ENCODE data around the gene CLSTN2. TPM values are rescaled to one million over a fixed set of nuclear protein-coding genes. Genes with fewer than 3 reads are reported as not detected.

CLSTN2 gene
- total and polyA plus RNA-seq, 4 donors = 0.09 to 2.2 (median 0.55) TPM

DNA sequence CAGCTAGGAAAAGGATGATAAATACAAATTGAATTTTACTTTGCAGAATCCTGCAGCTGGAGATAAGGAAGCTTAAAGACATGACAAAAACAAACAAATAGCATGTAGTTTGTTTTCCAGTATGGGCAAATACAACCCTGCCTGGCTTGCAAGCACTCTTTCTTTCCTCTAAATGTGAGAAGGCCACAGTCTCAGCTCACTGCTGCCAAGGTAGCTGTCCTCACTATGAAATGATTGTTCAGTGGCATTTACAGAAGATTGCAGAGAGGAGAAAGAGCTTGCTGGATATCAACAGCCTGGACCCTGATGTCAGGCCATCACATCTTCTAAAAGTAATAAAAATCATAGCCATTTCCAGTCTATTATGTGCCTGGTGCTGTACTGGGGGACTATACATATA, 262.0 kb downstream of the CLSTN2 start:
- H3K4me3 ChIP-seq (ENCODE audit: low read depth in 1 of 3, low read length in 3 of 3) = no peak overlapping the region
- H3K4me1 ChIP-seq (ENCODE audit: control insufficient read depth in 4 of 4, insufficient read depth in 4 of 4, low read length in 3 of 4) = no peaks in the 10 kb centered on the region
- TF ChIP-seq HNF4A (conservative IDR thresholded peaks at IDR 0.05) = no peak
- TF ChIP-seq GABPA (IDR thresholded peaks at IDR 0.05 in 1 of 2, conservative IDR thresholded peaks at IDR 0.05 in 1 of 2) = no peak
- TF ChIP-seq, protein P1, sequence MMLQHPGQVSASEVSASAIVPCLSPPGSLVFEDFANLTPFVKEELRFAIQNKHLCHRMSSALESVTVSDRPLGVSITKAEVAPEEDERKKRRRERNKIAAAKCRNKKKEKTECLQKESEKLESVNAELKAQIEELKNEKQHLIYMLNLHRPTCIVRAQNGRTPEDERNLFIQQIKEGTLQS (IDR thresholded peaks at IDR 0.05) = no peak
- no peak for TF ChIP-seq RXRA (IDR thresholded peaks at IDR 0.05)
- no peak for TF ChIP-seq HNF4G (IDR thresholded peaks at IDR 0.05)
- no peak for TF ChIP-seq TAF1 (conservative IDR thresholded peaks at IDR 0.05)
- TF ChIP-seq FOXA2 (IDR thresholded peaks at IDR 0.05) = no peak
- TF ChIP-seq JUND (IDR thresholded peaks at IDR 0.05) = no peak
- TF ChIP-seq SP1 (IDR thresholded peaks at IDR 0.05) = no peak
- TF ChIP-seq, protein P2, sequence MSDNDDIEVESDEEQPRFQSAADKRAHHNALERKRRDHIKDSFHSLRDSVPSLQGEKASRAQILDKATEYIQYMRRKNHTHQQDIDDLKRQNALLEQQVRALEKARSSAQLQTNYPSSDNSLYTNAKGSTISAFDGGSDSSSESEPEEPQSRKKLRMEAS (IDR thresholded peaks at IDR 0.05) = no peak
- no peak for TF ChIP-seq RAD21 (IDR thresholded peaks at IDR 0.05)
- TF ChIP-seq FOXA1 (IDR thresholded peaks at IDR 0.05) = no peak
- TF ChIP-seq, protein P3, sequence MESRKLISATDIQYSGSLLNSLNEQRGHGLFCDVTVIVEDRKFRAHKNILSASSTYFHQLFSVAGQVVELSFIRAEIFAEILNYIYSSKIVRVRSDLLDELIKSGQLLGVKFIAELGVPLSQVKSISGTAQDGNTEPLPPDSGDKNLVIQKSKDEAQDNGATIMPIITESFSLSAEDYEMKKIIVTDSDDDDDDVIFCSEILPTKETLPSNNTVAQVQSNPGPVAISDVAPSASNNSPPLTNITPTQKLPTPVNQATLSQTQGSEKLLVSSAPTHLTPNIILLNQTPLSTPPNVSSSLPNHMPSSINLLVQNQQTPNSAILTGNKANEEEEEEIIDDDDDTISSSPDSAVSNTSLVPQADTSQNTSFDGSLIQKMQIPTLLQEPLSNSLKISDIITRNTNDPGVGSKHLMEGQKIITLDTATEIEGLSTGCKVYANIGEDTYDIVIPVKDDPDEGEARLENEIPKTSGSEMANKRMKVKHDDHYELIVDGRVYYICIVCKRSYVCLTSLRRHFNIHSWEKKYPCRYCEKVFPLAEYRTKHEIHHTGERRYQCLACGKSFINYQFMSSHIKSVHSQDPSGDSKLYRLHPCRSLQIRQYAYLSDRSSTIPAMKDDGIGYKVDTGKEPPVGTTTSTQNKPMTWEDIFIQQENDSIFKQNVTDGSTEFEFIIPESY (IDR thresholded peaks at IDR 0.05) = no peak
- TF ChIP-seq YY1 (IDR thresholded peaks at IDR 0.05) = no peak
- TF ChIP-seq, protein P4, sequence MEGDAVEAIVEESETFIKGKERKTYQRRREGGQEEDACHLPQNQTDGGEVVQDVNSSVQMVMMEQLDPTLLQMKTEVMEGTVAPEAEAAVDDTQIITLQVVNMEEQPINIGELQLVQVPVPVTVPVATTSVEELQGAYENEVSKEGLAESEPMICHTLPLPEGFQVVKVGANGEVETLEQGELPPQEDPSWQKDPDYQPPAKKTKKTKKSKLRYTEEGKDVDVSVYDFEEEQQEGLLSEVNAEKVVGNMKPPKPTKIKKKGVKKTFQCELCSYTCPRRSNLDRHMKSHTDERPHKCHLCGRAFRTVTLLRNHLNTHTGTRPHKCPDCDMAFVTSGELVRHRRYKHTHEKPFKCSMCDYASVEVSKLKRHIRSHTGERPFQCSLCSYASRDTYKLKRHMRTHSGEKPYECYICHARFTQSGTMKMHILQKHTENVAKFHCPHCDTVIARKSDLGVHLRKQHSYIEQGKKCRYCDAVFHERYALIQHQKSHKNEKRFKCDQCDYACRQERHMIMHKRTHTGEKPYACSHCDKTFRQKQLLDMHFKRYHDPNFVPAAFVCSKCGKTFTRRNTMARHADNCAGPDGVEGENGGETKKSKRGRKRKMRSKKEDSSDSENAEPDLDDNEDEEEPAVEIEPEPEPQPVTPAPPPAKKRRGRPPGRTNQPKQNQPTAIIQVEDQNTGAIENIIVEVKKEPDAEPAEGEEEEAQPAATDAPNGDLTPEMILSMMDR (IDR thresholded peaks at IDR 0.05; ENCODE audit: low read depth, low read length, missing input control) = no peak
- TF ChIP-seq NR2F2 (IDR thresholded peaks at IDR 0.05) = no peak
- TF ChIP-seq EGR1 (IDR thresholded peaks at IDR 0.05; ENCODE audit: low read depth in 2 of 2) = no peak
- no peaks in the 10 kb centered on the region for H3K9me3 ChIP-seq (ENCODE audit: control insufficient read depth in 4 of 4, low read length in 3 of 4)
- no peak for DNase-seq (ENCODE audit: low spot score)
- peaks cover 0 to 7% (median 0%) of the 10 kb centered on the region in 4 donors for H3K27me3 ChIP-seq (ENCODE audit: control insufficient read depth in 4 of 4, insufficient read depth in 4 of 4, low read length in 3 of 4)
- no peak overlapping the region for H3K9ac ChIP-seq (ENCODE audit: low read depth in 1 of 2, low read length in 2 of 2)
- H3K27ac ChIP-seq (ENCODE audit: low read depth in 1 of 2, low read length in 2 of 2) = no peak overlapping the region
- no peaks in the 10 kb centered on the region for H3K36me3 ChIP-seq (ENCODE audit: control insufficient read depth in 4 of 4, insufficient read depth in 3 of 4, low read depth in 1 of 4, low read length in 3 of 4)

DNA sequence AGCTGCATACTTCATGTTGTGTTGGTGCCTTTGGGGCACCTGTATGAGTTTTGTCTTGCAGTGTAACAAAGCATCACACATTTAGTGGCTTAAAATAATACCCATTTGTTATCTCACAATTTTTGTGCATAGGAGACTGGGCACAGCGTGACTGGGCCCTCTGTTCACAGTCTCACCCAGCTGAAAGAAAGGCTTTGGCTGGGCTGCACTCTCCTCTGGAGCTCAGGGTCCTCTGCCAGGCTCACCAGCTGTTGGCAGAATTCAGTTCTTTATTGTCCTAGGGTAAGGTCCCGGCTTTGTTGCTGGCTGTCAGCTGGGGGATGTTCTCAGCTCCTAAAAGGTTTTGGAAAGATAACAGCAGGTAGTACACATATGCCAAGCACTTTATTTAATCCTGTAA, 263.3 kb downstream of the CLSTN2 start:
- WGBS = 89% methylated on average over 2 of the region's 2 CpGs
- TF ChIP-seq NR2F2 (IDR thresholded peaks at IDR 0.05) = no peak

More for the DNA sequence above, 263.3 kb downstream of the CLSTN2 start:
- H3K4me3 ChIP-seq (ENCODE audit: low read depth in 1 of 3, low read length in 3 of 3) = no peak overlapping the region
- DNase-seq (ENCODE audit: low spot score) = no peak
- H3K4me1 ChIP-seq (ENCODE audit: control insufficient read depth in 4 of 4, insufficient read depth in 4 of 4, low read length in 3 of 4) = no peaks in the 10 kb centered on the region
- no peaks in the 10 kb centered on the region for H3K9me3 ChIP-seq (ENCODE audit: control insufficient read depth in 4 of 4, low read length in 3 of 4)
- H3K9ac ChIP-seq (ENCODE audit: low read depth in 1 of 2, low read length in 2 of 2) = no peak overlapping the region
- H3K36me3 ChIP-seq (ENCODE audit: control insufficient read depth in 4 of 4, insufficient read depth in 3 of 4, low read depth in 1 of 4, low read length in 3 of 4) = no peaks in the 10 kb centered on the region
- no peak overlapping the region for H3K27ac ChIP-seq (ENCODE audit: low read depth in 1 of 2, low read length in 2 of 2)
- H3K27me3 ChIP-seq (ENCODE audit: control insufficient read depth in 4 of 4, insufficient read depth in 4 of 4, low read length in 3 of 4) = peaks cover 0 to 7% (median 0%) of the 10 kb centered on the region in 4 donors
